ENCODE results near the gene LAMA4. TPM values are rescaled to one million over a fixed set of nuclear protein-coding genes. Genes with fewer than 3 reads are reported as not detected.
A peak's percentile ranks its signal among the peaks of the same experiment; 100 is the strongest.

The LAMA4 gene
- total RNA-seq, 4 donors from 2014 or later: 229 to 524 (median 468) TPM

GRCh38 chr6:112191509-112192020 lies 62.8 kb downstream of the LAMA4 start:
- no peak for DNase-seq (ENCODE audit: low spot score in 2 of 2)
- WGBS, 2 donors: 80 to 87% methylated on average over 7 of the region's 7 CpGs
- no peak for TF ChIP-seq EP300 (IDR thresholded peaks at IDR 0.05)
- no peak for TF ChIP-seq CTCF (IDR thresholded peaks at IDR 0.05)
- TF ChIP-seq POLR2A (IDR thresholded peaks at IDR 0.05): no peak
- no peaks in the 10 kb centered on the region for H3K9me3 ChIP-seq
- H3K27ac ChIP-seq: peak overlapping the region in 1 of 4 donors; percentile 49
- H3K4me3 ChIP-seq: no peak overlapping the region
- no peaks in the 10 kb centered on the region for H3K27me3 ChIP-seq
- H3K36me3 ChIP-seq: peaks cover 0 to 25% (median 0%) of the 10 kb centered on the region in 3 donors
- H3K4me1 ChIP-seq: peaks cover 4 to 75% (median 31%) of the 10 kb centered on the region in 4 donors

DNA sequence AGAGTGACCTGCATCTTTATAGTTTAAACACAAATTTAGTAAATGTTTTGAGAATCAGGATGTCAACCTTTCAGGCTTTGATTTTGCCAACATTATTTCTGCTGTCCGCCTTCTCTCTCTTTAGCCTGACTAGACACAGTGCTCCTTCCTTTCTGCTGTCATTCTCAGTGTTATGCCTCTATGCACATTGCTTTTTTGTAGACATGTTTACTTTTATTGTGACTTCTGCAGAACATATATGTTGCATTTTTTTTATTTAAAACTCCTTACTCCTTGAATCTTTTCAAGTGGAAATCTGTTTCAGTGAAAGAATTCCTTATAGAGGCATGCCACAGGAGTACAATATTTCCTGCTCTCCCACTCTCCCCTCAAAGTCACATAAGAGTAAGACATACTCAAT lies 64.2 kb downstream of the LAMA4 start:
- Histone ChIP-seq H3K36me3 (peaks cover 0 to 38% (median 0%) of the 10 kb centered on the region in 3 donors), H3K27me3 (no peaks in the 10 kb centered on the region), H3K4me1 (peaks cover 4 to 61% (median 25%) of the 10 kb centered on the region in 4 donors), H3K4me3 (no peak overlapping the region), H3K27ac (peak overlapping the region in 2 of 4 donors; percentile 17 to 46), H3K9me3 (no peaks in the 10 kb centered on the region)
- TF ChIP-seq CTCF (IDR thresholded peaks at IDR 0.05) (no peak), EP300 (IDR thresholded peaks at IDR 0.05) (no peak), POLR2A (IDR thresholded peaks at IDR 0.05) (no peak)
- 75 to 80% methylated on average over 1 of the region's 1 CpG for WGBS, 2 donors
- DNase-seq (ENCODE audit: low spot score in 2 of 2): no peak

GRCh38 chr6:112189494-112189893 lies 64.9 kb downstream of the LAMA4 start:
- Histone ChIP-seq H3K9me3 (no peaks in the 10 kb centered on the region), H3K4me1 (peaks cover 4 to 54% (median 23%) of the 10 kb centered on the region in 4 donors), H3K27me3 (no peaks in the 10 kb centered on the region), H3K27ac (peak overlapping the region; percentile 17 to 53 (median 32)), H3K4me3 (no peak overlapping the region), H3K36me3 (peaks cover 0 to 38% (median 0%) of the 10 kb centered on the region in 3 donors)
- DNase-seq (ENCODE audit: low spot score in 2 of 2): no peak
- no peak for TF ChIP-seq EP300 (IDR thresholded peaks at IDR 0.05)
- no peak for TF ChIP-seq POLR2A (IDR thresholded peaks at IDR 0.05)
- no peak for TF ChIP-seq CTCF (IDR thresholded peaks at IDR 0.05)
- 35 to 49% methylated on average over 5 of the region's 5 CpGs for WGBS, 2 donors

- Histone ChIP-seq H3K36me3 (peaks cover 0 to 38% (median 0%) of the 10 kb centered on the region in 3 donors), H3K27me3 (no peaks in the 10 kb centered on the region), H3K27ac (peak overlapping the region in 3 of 4 donors; percentile 17 to 53 (median 46)), H3K4me3 (no peak overlapping the region), H3K4me1 (peaks cover 0 to 52% (median 20%) of the 10 kb centered on the region in 4 donors), H3K9me3 (no peaks in the 10 kb centered on the region)
- TF ChIP-seq EP300 (IDR thresholded peaks at IDR 0.05) (no peak), CTCF (IDR thresholded peaks at IDR 0.05) (no peak), POLR2A (IDR thresholded peaks at IDR 0.05) (no peak)
- DNase-seq (ENCODE audit: low spot score in 2 of 2): no peak
- 26 to 40% methylated on average over 3 of the region's 3 CpGs for whole genome bisulfite sequencing, 2 donors
Measured at GRCh38 chr6:112188906-112189305, 65.5 kb downstream of the LAMA4 start.

DNA sequence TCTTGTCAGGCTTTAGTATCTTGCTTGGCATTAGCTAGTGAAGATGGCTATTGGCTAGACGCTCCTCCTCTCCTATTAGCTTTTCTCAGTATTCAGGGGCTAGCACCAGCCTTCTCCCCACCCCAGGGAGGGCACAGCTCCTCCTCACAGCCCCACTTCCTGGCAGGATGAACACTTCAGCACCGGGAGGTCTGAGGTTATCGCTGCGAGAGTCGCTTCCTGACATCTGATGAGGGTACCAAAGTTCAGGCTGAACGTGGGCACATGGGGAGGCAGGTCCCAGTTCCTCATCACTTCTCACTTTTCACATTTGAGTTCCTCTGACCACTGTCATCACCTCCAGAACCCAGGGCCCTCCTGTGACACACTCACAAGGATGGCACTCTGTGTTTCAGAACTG lies 66.6 kb downstream of the LAMA4 start:
- H3K4me3 ChIP-seq: no peak overlapping the region
- DNase-seq (ENCODE audit: low spot score in 2 of 2): no peak
- 51 to 65% methylated on average over 6 of the region's 6 CpGs for WGBS, 2 donors
- peaks cover 0 to 50% (median 15%) of the 10 kb centered on the region in 4 donors for H3K4me1 ChIP-seq
- H3K27ac ChIP-seq: peak overlapping the region in 2 of 4 donors; percentile 38 to 53
- no peak for TF ChIP-seq POLR2A (IDR thresholded peaks at IDR 0.05)
- TF ChIP-seq EP300 (IDR thresholded peaks at IDR 0.05): no peak
- no peak for TF ChIP-seq CTCF (IDR thresholded peaks at IDR 0.05)
- no peaks in the 10 kb centered on the region for H3K27me3 ChIP-seq
- no peaks in the 10 kb centered on the region for H3K9me3 ChIP-seq
- H3K36me3 ChIP-seq: peaks cover 0 to 41% (median 0%) of the 10 kb centered on the region in 3 donors
